Measurements from ENCODE around the gene BRME1.
"Not testable (repeated sequence)": the region's sequence is repeated elsewhere in the genome, so short reads cannot be mapped to it uniquely, and the experiment has no call there.

BRME1 gene

DNA sequence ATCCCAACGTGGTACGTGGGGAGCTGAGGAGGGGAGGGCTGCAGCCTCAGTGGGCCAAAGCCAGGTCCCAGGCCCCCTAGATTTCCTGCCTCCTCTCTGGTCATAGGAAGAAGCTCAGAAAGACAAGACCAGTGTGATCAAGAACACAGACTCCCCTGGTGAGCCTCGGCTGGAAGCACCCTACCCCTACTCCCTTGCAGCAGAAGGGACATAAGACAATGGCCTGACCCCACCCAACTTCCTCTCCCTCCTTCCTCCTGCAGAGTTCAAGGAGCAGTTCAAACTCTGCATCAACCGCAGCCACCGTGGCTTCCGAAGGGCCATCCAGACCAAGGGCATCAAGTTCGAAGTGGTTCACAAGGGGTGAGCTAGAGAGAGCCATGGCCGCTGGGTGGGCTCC is 20.8 kb upstream of the BRME1 start:
- DNase-seq (ENCODE audit: low read depth in 2 of 2), result no peak

DNA sequence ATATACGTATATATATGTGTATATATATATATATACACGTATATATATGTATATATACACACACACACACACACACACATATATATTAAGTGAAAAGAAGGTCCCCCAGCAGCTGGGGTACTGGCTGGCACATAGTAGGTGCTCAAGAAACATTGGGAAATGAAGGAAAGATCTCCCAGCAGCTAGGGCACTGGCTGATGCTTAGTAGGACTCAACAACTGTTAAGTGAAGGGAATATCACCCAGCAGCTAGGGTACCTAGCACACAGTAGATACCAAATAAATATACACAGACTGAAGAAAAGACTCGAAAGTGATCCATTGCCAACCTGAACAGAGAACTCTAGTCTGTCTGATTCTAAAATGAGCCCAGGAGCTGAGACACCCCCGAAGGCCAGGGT is 20.1 kb upstream of the BRME1 start:
- DNase-seq (ENCODE audit: low read depth in 2 of 2), result no peak

- no peak for DNase-seq (ENCODE audit: low read depth in 2 of 2)
Measured at GRCh38 chr19:13923194-13923987, 17.5 kb upstream of the BRME1 start.

DNA sequence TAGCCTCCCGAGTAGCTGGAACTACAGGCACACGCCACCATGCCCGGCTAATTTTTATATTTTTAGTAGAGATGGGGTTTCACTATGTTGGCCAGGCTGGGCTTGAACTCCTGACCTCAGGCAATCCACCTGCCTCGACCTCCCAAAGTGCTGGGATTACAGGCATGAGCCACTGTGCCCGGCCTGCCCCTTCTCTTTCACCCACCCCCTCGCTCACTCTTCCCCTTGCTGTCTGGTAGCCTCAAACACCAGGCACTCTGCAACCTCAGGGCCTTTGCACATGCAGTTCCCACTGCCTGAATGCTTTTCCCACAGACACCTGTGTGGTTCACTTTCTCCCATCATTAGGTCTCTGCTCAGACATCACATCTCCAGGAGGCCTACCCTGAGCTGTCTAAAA is 16.2 kb upstream of the BRME1 start:
- DNase-seq (ENCODE audit: low read depth in 2 of 2), result not testable (repeated sequence)

DNA sequence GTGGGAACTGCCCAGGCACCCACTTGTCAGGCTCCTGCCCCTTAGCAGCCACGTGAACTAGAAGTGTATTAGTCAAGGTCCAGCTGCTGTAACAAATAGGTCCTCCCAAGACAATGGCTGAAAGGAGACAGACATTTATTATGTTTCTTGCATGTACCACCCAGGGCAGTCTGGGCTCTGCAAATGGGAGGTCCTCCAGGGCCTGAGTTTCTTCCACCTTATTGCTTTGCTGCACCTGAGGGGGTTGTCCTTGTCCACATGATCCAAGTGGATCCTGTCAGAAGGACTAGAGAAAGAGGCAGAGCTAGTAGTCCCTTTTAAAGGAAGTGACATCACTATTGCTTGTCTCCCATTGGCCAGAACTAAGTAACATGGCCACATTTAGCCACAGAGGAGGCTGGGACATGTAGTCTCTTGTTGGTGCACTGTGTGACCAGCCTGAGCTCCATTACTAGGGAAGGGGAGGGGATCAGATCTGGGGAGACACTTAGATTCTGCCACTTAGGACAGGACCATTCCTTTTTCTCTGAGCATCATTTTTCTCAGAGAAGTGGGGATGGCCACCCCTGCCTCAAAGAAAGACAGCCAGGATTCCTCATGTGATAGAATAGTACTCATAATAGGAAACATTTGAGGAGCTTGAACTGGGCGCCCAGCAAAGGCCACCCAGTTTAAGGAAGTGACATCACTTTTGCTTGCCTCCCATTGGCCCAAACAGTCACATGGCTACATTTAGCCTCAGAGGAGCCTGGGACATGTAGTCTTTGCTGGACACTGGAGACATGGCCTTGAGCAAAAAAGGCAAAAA is 15.2 kb upstream of the BRME1 start:
- DNase-seq (ENCODE audit: low read depth in 2 of 2), result no peak

GRCh38 chr19:13920524-13920923 is 14.6 kb upstream of the BRME1 start:
- DNase-seq (ENCODE audit: low read depth in 2 of 2), result no peak

GRCh38 chr19:13918726-13919411 is 13.0 kb upstream of the BRME1 start:
- no peak for DNase-seq (ENCODE audit: low read depth in 2 of 2)

- DNase-seq (ENCODE audit: low read depth in 2 of 2), result no peak
Measured at GRCh38 chr19:13917888-13918406, 12.0 kb upstream of the BRME1 start.

GRCh38 chr19:13914777-13915176 is 8.9 kb upstream of the BRME1 start:
- no peak for DNase-seq (ENCODE audit: low read depth in 2 of 2)

DNA sequence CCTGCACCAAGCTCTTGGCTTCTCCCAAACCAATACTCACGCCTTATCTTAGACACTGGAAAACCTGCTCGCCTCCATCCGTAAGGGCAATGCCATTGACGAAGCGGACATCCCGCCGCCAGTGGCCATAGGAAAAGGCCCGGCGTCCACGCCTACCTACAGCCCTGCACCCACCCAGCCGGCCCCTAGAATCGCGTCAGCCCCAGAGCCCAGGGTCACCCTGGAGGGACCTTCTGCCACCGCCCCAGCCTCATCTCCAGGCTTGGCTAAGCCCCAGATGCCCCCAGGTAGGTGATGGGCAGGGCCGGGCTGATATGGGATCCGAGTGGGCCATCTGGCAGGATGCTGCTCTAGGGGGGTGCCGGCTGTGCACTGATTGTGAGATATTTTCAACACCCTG is 7.4 kb upstream of the BRME1 start:
- DNase-seq (ENCODE audit: low read depth in 2 of 2), result no peak

DNA sequence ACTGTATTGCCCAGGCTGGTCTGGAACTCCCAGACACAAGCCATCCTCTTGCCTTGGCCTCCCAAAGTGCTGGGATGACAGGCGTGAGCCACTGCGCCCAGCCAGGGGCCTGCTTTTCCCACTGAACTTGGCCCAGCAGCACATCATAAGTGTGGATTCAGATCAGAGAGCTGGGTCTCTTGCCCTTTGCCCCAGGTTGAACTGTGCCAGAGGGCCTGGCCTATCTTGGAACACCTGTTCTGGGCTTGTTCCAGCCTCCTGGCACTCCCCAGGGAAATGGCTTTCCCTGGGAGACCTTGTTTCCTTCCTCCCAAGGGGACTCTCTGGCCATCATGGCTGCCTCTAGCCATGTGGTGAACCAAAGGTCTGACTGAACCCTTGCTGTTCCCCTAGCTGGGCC is 3.5 kb upstream of the BRME1 start:
- no peak for DNase-seq (ENCODE audit: low read depth in 2 of 2)

- DNase-seq (ENCODE audit: low read depth in 2 of 2), result no peak
Measured at GRCh38 chr19:13908674-13909073, 2.8 kb upstream of the BRME1 start.

GRCh38 chr19:13906910-13907309 is 993 bp upstream of the BRME1 start:
- DNase-seq (ENCODE audit: low read depth in 2 of 2), result no peak

DNA sequence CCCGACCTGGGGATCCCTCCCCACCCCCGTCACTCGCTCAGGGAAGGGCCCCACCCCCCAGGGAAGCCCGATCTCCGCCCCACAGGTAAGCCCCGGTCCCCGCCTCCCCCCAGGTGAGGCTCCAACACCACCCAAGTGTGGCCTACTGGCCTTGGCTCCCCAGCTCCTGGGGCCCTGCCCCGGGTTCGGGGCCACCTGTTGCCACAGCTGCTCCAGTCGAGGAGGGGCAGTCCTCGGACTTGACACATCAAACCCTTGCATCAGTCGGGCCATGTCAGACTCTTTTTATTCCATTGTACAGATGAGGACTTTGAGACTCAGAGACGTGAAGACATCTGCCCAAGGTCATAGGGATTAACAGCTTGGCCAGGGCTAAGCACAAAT is 596 bp upstream of the BRME1 start:
- no peak for DNase-seq (ENCODE audit: low read depth in 2 of 2)

GRCh38 chr19:13902993-13903555 is 2.8 kb downstream of the BRME1 start:
- no peak for DNase-seq (ENCODE audit: low read depth in 2 of 2)

DNA sequence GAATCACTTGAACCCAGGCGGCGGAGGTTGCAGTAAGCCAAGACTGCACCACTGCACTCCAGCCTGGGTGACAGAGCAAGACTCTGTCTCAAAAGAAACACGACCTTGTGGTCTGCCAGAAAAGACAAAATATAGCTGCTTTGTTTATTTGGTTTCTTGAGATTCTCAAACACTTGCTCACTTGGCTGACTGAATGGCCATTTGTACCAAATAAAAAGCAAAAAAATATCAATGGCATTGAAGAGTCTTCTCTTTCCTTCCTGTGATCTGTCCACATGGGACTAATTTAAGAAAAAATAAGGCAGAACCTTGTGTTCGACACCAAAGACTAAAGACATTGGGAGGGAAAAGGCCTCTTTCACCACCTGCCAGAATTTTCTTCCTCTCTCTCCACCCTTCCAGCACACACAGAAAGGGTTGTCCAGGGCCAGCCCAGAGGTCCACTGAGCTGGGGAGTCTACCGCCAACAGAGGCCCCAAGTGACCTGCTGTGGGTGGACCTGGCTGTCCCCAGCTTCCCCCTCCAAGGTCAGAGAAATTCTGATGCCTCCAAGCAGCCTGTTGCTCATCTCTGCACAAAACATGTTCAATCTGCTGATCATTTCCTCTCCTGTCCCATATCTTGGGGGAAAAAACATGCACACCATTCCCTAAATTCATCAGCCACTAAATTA is 5.9 kb downstream of the BRME1 start:
- DNase-seq (ENCODE audit: low read depth in 2 of 2), result no peak

DNA sequence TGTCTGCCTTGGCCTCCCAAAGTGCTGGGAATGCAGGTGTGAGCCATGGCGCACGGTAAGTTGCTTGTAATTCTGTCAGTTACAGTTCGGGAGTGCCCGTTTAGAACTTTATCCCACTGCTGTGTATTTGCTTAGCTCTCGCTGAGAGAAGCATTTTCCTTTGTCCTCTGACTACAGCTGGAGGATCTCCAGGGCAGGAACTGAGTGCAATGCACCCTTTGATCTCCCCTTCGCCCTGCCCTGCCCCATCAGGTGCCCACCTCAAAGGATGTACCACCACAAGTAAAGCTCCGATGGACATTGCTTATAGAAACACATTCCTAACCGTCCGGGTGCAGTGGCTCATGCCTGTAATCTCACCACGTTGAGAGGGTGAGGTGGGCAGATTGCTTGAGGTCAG is 6.5 kb downstream of the BRME1 start:
- no peak for DNase-seq (ENCODE audit: low read depth in 2 of 2)

DNA sequence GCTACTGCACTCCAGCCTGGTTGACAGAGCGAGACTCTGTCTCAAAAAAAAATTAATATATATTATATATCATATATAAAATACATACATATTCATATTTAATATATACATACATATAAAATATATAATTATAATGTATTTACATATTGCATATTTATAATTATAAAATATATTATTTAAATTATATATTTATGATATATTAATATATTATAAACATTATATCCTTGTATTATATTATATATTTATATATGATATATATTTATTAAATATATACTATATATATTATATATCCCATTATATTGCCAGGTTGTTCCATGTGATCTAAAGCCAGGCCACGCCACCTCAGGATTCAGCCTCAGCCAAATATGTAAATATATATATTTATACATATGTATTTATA is 9.7 kb downstream of the BRME1 start:
- no peak for DNase-seq (ENCODE audit: low read depth in 2 of 2)

DNA sequence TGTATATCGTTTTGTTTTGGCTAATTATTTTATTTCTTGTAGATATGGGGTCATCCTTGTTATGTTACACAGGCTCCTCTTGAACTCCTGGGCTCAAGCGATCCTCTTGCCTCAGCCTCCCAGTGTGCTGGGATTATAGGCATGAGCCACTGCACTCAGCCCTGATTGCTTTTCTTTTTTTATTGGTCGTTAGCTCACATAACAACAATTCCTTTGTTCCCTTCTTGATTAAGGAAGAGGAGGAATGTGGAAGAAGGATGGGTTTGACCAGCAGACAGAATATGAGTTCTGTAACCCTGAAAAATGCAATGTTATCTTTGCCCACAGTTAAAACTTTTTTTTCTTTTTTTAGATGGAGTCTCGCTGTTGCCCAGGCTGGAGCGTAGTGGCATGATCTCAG is 11.4 kb downstream of the BRME1 start:
- no peak for DNase-seq (ENCODE audit: low read depth in 2 of 2)

- DNase-seq (ENCODE audit: low read depth in 2 of 2), result no peak
Measured at GRCh38 chr19:13892870-13893269, 13.0 kb downstream of the BRME1 start.

DNA sequence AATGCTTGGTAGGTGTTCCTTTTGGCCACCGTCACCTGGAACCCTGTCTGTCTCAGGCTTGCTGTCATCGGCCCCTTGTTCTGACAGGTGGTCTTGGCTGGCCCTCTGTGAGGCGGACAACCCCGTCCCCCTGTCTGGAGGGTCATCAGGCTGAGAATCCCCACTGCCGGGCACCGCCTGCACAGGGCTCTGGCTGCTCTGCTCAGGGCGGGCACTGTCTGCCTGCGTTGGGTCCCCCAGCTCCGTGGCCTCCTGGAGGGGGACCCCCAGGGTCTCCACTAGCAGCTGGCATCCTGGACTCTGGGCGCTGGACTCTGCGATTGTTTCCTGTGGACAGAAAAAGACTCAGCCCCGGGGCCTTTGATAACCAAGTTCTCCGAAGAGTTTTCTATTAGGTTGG is 15.8 kb downstream of the BRME1 start:
- DNase-seq (ENCODE audit: low read depth in 2 of 2), result no peak

DNA sequence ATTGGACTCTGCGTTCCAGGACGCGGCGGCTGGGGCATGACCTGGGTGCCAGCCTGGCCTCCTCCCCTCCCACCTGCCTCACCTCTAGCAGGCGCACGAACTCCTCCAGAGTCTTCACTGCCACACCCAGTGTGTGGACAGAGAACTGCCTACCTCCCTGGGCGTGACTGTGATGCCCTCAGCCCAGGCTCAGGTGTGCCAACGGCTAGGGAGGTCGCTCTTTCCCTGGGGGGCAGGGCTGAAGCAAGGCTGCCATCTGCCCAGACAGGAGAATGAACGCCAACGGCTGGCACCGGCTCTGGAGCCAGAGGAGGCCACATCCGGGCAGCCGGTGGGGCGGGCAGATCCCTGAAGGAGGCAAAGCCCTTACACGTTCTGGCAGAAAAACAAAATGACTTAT is 17.6 kb downstream of the BRME1 start:
- DNase-seq (ENCODE audit: low read depth in 2 of 2), result no peak
